IPS-20b (cell line): ENCODE measurements around the gene MYO1E.

Source experiments
- H3K27ac ChIP-seq: one replicate; pipeline ENCODE4 v1.5.1; 2013; ENCODE audit warnings: low read length
- H3K27me3 ChIP-seq: 2 replicates; pipeline ENCODE4 v1.6.1; 2013; ENCODE audit warnings: mild to moderate bottlenecking, low read length, inconsistent platforms; ENCODE audit not compliant: insufficient read depth
- H3K36me3 ChIP-seq: 2 replicates; pipeline ENCODE4 v1.6.1; 2013; ENCODE audit warnings: low read depth, mild to moderate bottlenecking, inconsistent platforms, low read length, moderate library complexity; ENCODE audit not compliant: insufficient read depth
- H3K4me1 ChIP-seq: 2 replicates; pipeline ENCODE4 v1.6.1; 2013; ENCODE audit warnings: mild to moderate bottlenecking, control low read depth, inconsistent platforms, low read length, moderate library complexity; ENCODE audit not compliant: insufficient read depth
- H3K4me3 ChIP-seq: 2 replicates; pipeline ENCODE4 v1.5.1; 2013; ENCODE audit warnings: mild to moderate bottlenecking, low read length, inconsistent platforms
- H3K9ac ChIP-seq: 2 replicates; pipeline ENCODE4 v1.6.1; 2013; ENCODE audit warnings: low read depth, mild to moderate bottlenecking, inconsistent platforms, low read length, moderate library complexity
- H3K9me3 ChIP-seq: 2 replicates; pipeline ENCODE4 v1.6.1; 2013; ENCODE audit warnings: mild to moderate bottlenecking, low read depth, low read length, inconsistent platforms; ENCODE audit not compliant: insufficient read depth

Gene MYO1E

GRCh38 chr15:59087731-59088130 is 284.9 kb downstream of the MYO1E start:
- Histone ChIP-seq H3K36me3 (peaks cover 57% of the 10 kb centered on the region), H3K27ac (no peak overlapping the region), H3K4me1 (no peaks in the 10 kb centered on the region), H3K27me3 (no peaks in the 10 kb centered on the region), H3K9ac (no peak overlapping the region), H3K9me3 (no peaks in the 10 kb centered on the region), H3K4me3 (no peak overlapping the region)
